Body of pancreas (tissue), 4 donors: Measurements from ENCODE around the gene SLC36A2. TPM values are rescaled to one million over a fixed set of nuclear protein-coding genes. Genes with fewer than 3 reads are reported as not detected.

ENCODE experiments used
- ATAC-seq: fragments of 150-250 bp; one replicate; pipeline ENCODE4 v1.9.1; 2016
- DNase-seq, 4 donors: peaks; one replicate each; pipeline ENCODE4 v3.0.0-alpha.2; 2019
- H3K27ac ChIP-seq, 4 donors: fragments of 200-600 bp; sonication (generic); 1 replicate in 3 of 4; 2 replicates in 1 of 4; pipeline versions ENCODE4 v1.5.1 to v1.6.1; 2016 to 2019; ENCODE audit warnings: mild to moderate bottlenecking in 1 of 4, mixed read lengths in 1 of 4, moderate library complexity in 1 of 4
- H3K27me3 ChIP-seq, 2 donors: fragments of 200-600 bp; sonication (generic); one replicate each; pipeline ENCODE4 v1.6.0; 2016; ENCODE audit warnings: mild to moderate bottlenecking in 1 of 2
- H3K36me3 ChIP-seq, 2 donors: fragments of 200-600 bp; sonication (generic); replicated peaks in 1 of 2; 2 replicates each; pipeline ENCODE4 v1.5.1; 2016; ENCODE audit warnings: low read depth in 2 of 2; ENCODE audit not compliant: insufficient read depth in 1 of 2
- H3K4me1 ChIP-seq: fragments of 200-600 bp; sonication (generic); one replicate; pipeline ENCODE4 v1.6.0; 2016
- H3K4me3 ChIP-seq, 2 donors: fragments of 200-600 bp; sonication (generic); 1 replicate in 1 of 2; 2 replicates in 1 of 2; pipeline ENCODE4 v1.5.1; 2016 to 2019
- H3K9me3 ChIP-seq, 3 donors: fragments of 200-600 bp; sonication (generic); 1 replicate in 2 of 3; 2 replicates in 1 of 3; pipeline ENCODE4 v1.5.1; 2016
- CTCF ChIP-seq, 7 experiments: fragments of 450-650 bp in 4 of 7; fragments of 200-600 bp in 3 of 7; sonication (generic) in 3 of 7; IDR thresholded peaks; one replicate each; pipeline ENCODE4 v1.5.1; 2016 to 2019; ENCODE audit warnings: antibody characterized with exemption in 7 of 7
- POLR2A ChIP-seq, 3 donors: fragments of 450-650 bp; IDR thresholded peaks; one replicate each; pipeline ENCODE4 v1.6.1; 2016; ENCODE audit warnings: antibody characterized with exemption in 3 of 3, mild to moderate bottlenecking in 2 of 3
- WGBS, 2 donors: methylation state at CpG; one replicate each; pipeline ENCODE4 v1.1.5; 2017; 5-methylcytosine and 5-hydroxymethylcytosine counted together
- intact Hi-C: fragments of 100-400 bp; cut with DNase I; formaldehyde crosslinking; loops from one replicate; pipeline ENCODE4 v1.15.1; 2023
- total RNA-seq, 2 donors: library from RNA; depleted of rRNA; stranded (reverse); fragments of >200 nt; gene quantifications; one replicate each; pipeline ENCODE4 v1.1.0, GENCODE V29; 2016

The SLC36A2 gene
- total RNA-seq, 2 donors from 2014 or later: not detected

GRCh38 chr5:151278845-151279244, 68.5 kb downstream of the SLC36A2 start:
- Histone ChIP-seq H3K36me3 (no peaks in the 10 kb centered on the region), H3K27ac (no peak overlapping the region), H3K4me1 (no peaks in the 10 kb centered on the region), H3K4me3 (no peak overlapping the region), H3K9me3 (no peaks in the 10 kb centered on the region), H3K27me3 (no peaks in the 10 kb centered on the region)
- intact Hi-C loops: no loop called here
- 61 to 63% methylated on average over 5 of the region's 5 CpGs for WGBS, 2 donors
- TF ChIP-seq CTCF (IDR thresholded peaks at IDR 0.05) (no peak), POLR2A (IDR thresholded peaks at IDR 0.05) (no peak)
- no peak for ATAC-seq
- no peak for DNase-seq

GRCh38 chr5:151275803-151276202, 71.6 kb downstream of the SLC36A2 start:
- 92 to 93% methylated on average over 2 of the region's 2 CpGs for WGBS, 2 donors
- H3K36me3 ChIP-seq: no peaks in the 10 kb centered on the region
- no peaks in the 10 kb centered on the region for H3K4me1 ChIP-seq
- TF ChIP-seq CTCF (IDR thresholded peaks at IDR 0.05) (no peak), POLR2A (IDR thresholded peaks at IDR 0.05) (no peak)
- DNase-seq: no peak
- no peak overlapping the region for H3K27ac ChIP-seq
- H3K27me3 ChIP-seq: no peaks in the 10 kb centered on the region
- no peak for ATAC-seq
- H3K9me3 ChIP-seq: no peaks in the 10 kb centered on the region
- intact Hi-C loops: no loop called here
- no peak overlapping the region for H3K4me3 ChIP-seq

GRCh38 chr5:151274666-151275065, 72.7 kb downstream of the SLC36A2 start:
- H3K27ac ChIP-seq: no peak overlapping the region
- no peaks in the 10 kb centered on the region for H3K27me3 ChIP-seq
- H3K36me3 ChIP-seq: no peaks in the 10 kb centered on the region
- H3K4me3 ChIP-seq: no peak overlapping the region
- intact Hi-C loops: no loop called here
- DNase-seq (no peak), ATAC-seq (no peak)
- TF ChIP-seq POLR2A (IDR thresholded peaks at IDR 0.05) (no peak), CTCF (IDR thresholded peaks at IDR 0.05) (no peak)
- H3K4me1 ChIP-seq: no peaks in the 10 kb centered on the region
- no peaks in the 10 kb centered on the region for H3K9me3 ChIP-seq

GRCh38 chr5:151271336-151271735, 76.0 kb downstream of the SLC36A2 start:
- ATAC-seq (no peak), DNase-seq (no peak)
- Histone ChIP-seq H3K9me3 (no peaks in the 10 kb centered on the region), H3K4me1 (no peaks in the 10 kb centered on the region), H3K27ac (no peak overlapping the region), H3K36me3 (peaks cover 2 to 7% of the 10 kb centered on the region in 2 donors), H3K4me3 (no peak overlapping the region), H3K27me3 (no peaks in the 10 kb centered on the region)
- intact Hi-C loops: no loop called here
- no peak for TF ChIP-seq CTCF (IDR thresholded peaks at IDR 0.05)
- no peak for TF ChIP-seq POLR2A (IDR thresholded peaks at IDR 0.05)

GRCh38 chr5:151270599-151270998, 76.8 kb downstream of the SLC36A2 start:
- Histone ChIP-seq H3K36me3 (peaks cover 2 to 7% of the 10 kb centered on the region in 2 donors), H3K4me3 (no peak overlapping the region), H3K9me3 (no peaks in the 10 kb centered on the region), H3K4me1 (no peaks in the 10 kb centered on the region), H3K27me3 (no peaks in the 10 kb centered on the region), H3K27ac (no peak overlapping the region)
- ATAC-seq (no peak), DNase-seq (no peak)
- TF ChIP-seq POLR2A (IDR thresholded peaks at IDR 0.05) (no peak), CTCF (IDR thresholded peaks at IDR 0.05) (no peak)
- WGBS, 2 donors: 67 to 72% methylated on average over 1 of the region's 1 CpG
- intact Hi-C loops: no loop called here
